Activated CD4-positive, CD25-positive, alpha-beta regulatory T cell (primary cell): ENCODE measurements around the gene PTP4A2.

ENCODE experiments used
- DNase-seq, 4 experiments: peaks; one replicate each; lab custom pipeline; 2025; lab: John Stamatoyannopoulos, UW

The PTP4A2 gene

GRCh38 chr1:31938184-31938975 lies at the start of gene PTP4A2:
Gene PTP4A2, minus strand, starts transcription at chr1:31938368. Its CDS starts 19,303 bp downstream, at chr1:31919065.
- peak; percentile 69 to 75 (median 71) for DNase-seq

GRCh38 chr1:31987135-31987619 lies 49.0 kb upstream of the PTP4A2 start:
- DNase-seq = no peak

GRCh38 chr1:31985430-31985829 lies 47.3 kb upstream of the PTP4A2 start:
- DNase-seq = no peak

GRCh38 chr1:31984419-31985347 lies 46.5 kb upstream of the PTP4A2 start:
- peak in 2 of 4 experiments; percentile 6 to 8 for DNase-seq

GRCh38 chr1:31981972-31982371 lies 43.8 kb upstream of the PTP4A2 start:
- no peak for DNase-seq

GRCh38 chr1:31981456-31981839 lies 43.3 kb upstream of the PTP4A2 start:
- no peak for DNase-seq

- no peak for DNase-seq
These were observed 42.8 kb upstream of the PTP4A2 start for GRCh38 chr1:31980835-31981455.

GRCh38 chr1:31978843-31979400 lies 40.8 kb upstream of the PTP4A2 start:
- no peak for DNase-seq

- DNase-seq = no peak
These were observed 39.4 kb upstream of the PTP4A2 start for GRCh38 chr1:31977385-31978131.

GRCh38 chr1:31976401-31976800 lies 38.2 kb upstream of the PTP4A2 start:
- DNase-seq = no peak

- no peak for DNase-seq
These were observed 32.7 kb upstream of the PTP4A2 start for GRCh38 chr1:31970873-31971272.

- no peak for DNase-seq
These were observed 23.4 kb upstream of the PTP4A2 start for GRCh38 chr1:31961536-31961935.

- no peak for DNase-seq
These were observed 21.6 kb upstream of the PTP4A2 start for GRCh38 chr1:31959521-31960340.

- DNase-seq = no peak
These were observed 19.8 kb upstream of the PTP4A2 start for GRCh38 chr1:31957701-31958674.

- peak; percentile 22 to 45 (median 25) for DNase-seq
These were observed 18.0 kb upstream of the PTP4A2 start for GRCh38 chr1:31955917-31956736.

- DNase-seq = no peak
These were observed 16.6 kb upstream of the PTP4A2 start for GRCh38 chr1:31954607-31955283.

- DNase-seq = no peak
These were observed 14.7 kb upstream of the PTP4A2 start for GRCh38 chr1:31952825-31953220.

- no peak for DNase-seq
These were observed 13.1 kb upstream of the PTP4A2 start for GRCh38 chr1:31951276-31951675.
